OCI-LY1 (cell line): Measurements from ENCODE around the gene CCDC71L.

Experiments
- H2AFZ ChIP-seq: fragments of 200-600 bp; sonication (generic), shearing (Covaris generic); 2 replicates; pipeline ENCODE4 v1.6.0; 2014; ENCODE audit warnings: antibody characterized with exemption, mild to moderate bottlenecking, low read length
- H3F3A ChIP-seq: fragments of 200-600 bp; sonication (generic), shearing (Covaris generic); 2 replicates; pipeline ENCODE4 v1.6.0; 2014; ENCODE audit warnings: mild to moderate bottlenecking, antibody characterized with exemption, low read length, moderate library complexity; ENCODE audit not compliant: insufficient read depth
- H3K27ac ChIP-seq: fragments of 200-600 bp; sonication (generic); 2 replicates; pipeline ENCODE4 v1.5.1; 2014; ENCODE audit warnings: low read length, mixed run types, mild to moderate bottlenecking, low read depth; ENCODE audit not compliant: poor library complexity, severe bottlenecking
- H3K27me3 ChIP-seq: fragments of 200-600 bp; sonication (generic); 2 replicates; pipeline ENCODE4 v1.6.0; 2014; ENCODE audit warnings: antibody characterized with exemption, mild to moderate bottlenecking, low read length, moderate library complexity; ENCODE audit not compliant: insufficient read depth
- H3K36me3 ChIP-seq: fragments of 200-600 bp; sonication (generic); 2 replicates; pipeline ENCODE4 v1.6.1; 2014; ENCODE audit warnings: mild to moderate bottlenecking, antibody characterized with exemption, low read length, moderate library complexity, mixed read lengths; ENCODE audit not compliant: insufficient read depth
- H3K4me1 ChIP-seq: fragments of 200-600 bp; sonication (generic); 2 replicates; pipeline ENCODE4 v1.5.1; 2014; ENCODE audit warnings: mild to moderate bottlenecking, low read length, moderate library complexity; ENCODE audit not compliant: insufficient read depth, severe bottlenecking
- H3K4me2 ChIP-seq: fragments of 200-600 bp; sonication (generic), shearing (Covaris generic); 2 replicates; pipeline ENCODE4 v1.6.1; 2014; ENCODE audit warnings: low read length
- H3K4me3 ChIP-seq: fragments of 200-600 bp; sonication (generic); 2 replicates; pipeline ENCODE4 v1.5.1; 2014; ENCODE audit warnings: low read length, low read depth, mild to moderate bottlenecking, mixed read lengths; ENCODE audit not compliant: poor library complexity, severe bottlenecking
- H3K79me2 ChIP-seq: fragments of 200-600 bp; shearing (Covaris generic); 2 replicates; pipeline ENCODE4 v1.6.1; 2016; ENCODE audit warnings: mixed run types, low read length, mixed read lengths; ENCODE audit not compliant: insufficient read depth
- H3K9ac ChIP-seq: fragments of 200-600 bp; sonication (generic), shearing (Covaris generic); 2 replicates; pipeline ENCODE4 v1.6.1; 2014; ENCODE audit warnings: mild to moderate bottlenecking, low read length, mixed read lengths
- H3K9me2 ChIP-seq: fragments of 200-600 bp; sonication (generic), shearing (Covaris generic); 2 replicates; pipeline ENCODE4 v1.6.1; 2014; ENCODE audit warnings: low read depth, mild to moderate bottlenecking, low read length, mixed read lengths
- H3K9me3 ChIP-seq: fragments of 200-600 bp; shearing (Covaris generic); 2 replicates; pipeline ENCODE4 v1.6.1; 2014; ENCODE audit warnings: low read length, mixed read lengths
- H4K20me1 ChIP-seq: fragments of 200-600 bp; sonication (generic), shearing (Covaris generic); 2 replicates; pipeline ENCODE4 v1.6.0; 2016; ENCODE audit warnings: mild to moderate bottlenecking, low read length; ENCODE audit not compliant: insufficient read depth
- EZH2 ChIP-seq: fragments of 200-600 bp; sonication (generic), shearing (Covaris generic); IDR thresholded peaks from 2 replicates; pipeline ENCODE4 v1.8.0; 2017; ENCODE audit warnings: borderline replicate concordance, mixed run types, mild to moderate bottlenecking, antibody characterized with exemption, low read length, moderate library complexity, mixed read lengths
- TF ChIP-seq, protein P1 (sequence below): fragments of 200-600 bp; sonication (generic), shearing (Covaris generic); IDR thresholded peaks from 2 replicates; pipeline ENCODE4 v1.5.1; 2017; ENCODE audit warnings: mild to moderate bottlenecking, antibody characterized with exemption, low read length, moderate library complexity, mixed read lengths

CCDC71L gene

DNA sequence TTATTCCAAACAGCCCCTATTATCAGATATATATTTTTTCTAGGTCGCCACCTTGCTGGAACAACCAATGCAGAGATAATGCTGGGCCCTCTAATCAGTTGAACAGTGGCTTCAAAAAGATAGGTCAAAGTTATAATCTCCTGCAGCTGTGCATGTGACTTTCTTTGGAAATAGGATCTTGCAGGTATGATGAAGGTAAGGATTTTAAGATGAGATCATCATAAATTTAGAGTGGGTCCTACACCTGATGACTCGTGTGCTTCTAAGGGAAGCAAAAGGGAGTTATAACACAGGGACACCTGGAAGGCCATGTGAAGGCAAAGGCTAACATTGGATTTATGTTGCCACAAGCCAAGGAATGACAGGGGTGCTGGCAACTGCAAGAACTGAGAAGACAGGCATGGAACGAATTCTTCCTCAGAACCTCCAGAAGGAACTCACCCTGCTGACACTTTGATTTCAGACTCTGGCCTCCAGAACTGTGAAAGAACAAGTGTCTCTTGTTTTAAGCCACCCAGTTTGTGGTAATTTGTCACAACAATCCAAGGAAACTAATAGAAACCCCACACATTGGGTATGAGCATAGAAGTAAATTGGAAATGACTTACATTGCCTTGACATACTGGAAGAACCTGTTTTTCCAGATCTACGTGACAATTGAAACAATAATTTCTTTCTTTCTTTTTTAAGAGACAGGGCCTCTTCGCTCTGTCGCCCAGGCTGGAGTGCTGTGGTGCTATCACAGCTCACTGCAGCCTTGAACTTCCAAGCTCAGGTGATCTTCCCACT lies 34.4 kb downstream of the CCDC71L start:
- Histone ChIP-seq H3K4me1 (no peaks in the 10 kb centered on the region), H3K9ac (no peak overlapping the region), H3K27ac (no peak overlapping the region), H3K79me2 (no peaks in the 10 kb centered on the region), H3K36me3 (no peaks in the 10 kb centered on the region), H3K27me3 (no peaks in the 10 kb centered on the region), H3K9me3 (no peaks in the 10 kb centered on the region), H3F3A (no peaks in the 10 kb centered on the region), H2AFZ (no peak overlapping the region), H3K4me2 (no peak overlapping the region), H3K9me2 (no peaks in the 10 kb centered on the region), H3K4me3 (no peak overlapping the region), H4K20me1 (no peaks in the 10 kb centered on the region)
- TF ChIP-seq, protein P1, sequence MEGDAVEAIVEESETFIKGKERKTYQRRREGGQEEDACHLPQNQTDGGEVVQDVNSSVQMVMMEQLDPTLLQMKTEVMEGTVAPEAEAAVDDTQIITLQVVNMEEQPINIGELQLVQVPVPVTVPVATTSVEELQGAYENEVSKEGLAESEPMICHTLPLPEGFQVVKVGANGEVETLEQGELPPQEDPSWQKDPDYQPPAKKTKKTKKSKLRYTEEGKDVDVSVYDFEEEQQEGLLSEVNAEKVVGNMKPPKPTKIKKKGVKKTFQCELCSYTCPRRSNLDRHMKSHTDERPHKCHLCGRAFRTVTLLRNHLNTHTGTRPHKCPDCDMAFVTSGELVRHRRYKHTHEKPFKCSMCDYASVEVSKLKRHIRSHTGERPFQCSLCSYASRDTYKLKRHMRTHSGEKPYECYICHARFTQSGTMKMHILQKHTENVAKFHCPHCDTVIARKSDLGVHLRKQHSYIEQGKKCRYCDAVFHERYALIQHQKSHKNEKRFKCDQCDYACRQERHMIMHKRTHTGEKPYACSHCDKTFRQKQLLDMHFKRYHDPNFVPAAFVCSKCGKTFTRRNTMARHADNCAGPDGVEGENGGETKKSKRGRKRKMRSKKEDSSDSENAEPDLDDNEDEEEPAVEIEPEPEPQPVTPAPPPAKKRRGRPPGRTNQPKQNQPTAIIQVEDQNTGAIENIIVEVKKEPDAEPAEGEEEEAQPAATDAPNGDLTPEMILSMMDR, result no peak
- TF ChIP-seq EZH2, result no peak

DNA sequence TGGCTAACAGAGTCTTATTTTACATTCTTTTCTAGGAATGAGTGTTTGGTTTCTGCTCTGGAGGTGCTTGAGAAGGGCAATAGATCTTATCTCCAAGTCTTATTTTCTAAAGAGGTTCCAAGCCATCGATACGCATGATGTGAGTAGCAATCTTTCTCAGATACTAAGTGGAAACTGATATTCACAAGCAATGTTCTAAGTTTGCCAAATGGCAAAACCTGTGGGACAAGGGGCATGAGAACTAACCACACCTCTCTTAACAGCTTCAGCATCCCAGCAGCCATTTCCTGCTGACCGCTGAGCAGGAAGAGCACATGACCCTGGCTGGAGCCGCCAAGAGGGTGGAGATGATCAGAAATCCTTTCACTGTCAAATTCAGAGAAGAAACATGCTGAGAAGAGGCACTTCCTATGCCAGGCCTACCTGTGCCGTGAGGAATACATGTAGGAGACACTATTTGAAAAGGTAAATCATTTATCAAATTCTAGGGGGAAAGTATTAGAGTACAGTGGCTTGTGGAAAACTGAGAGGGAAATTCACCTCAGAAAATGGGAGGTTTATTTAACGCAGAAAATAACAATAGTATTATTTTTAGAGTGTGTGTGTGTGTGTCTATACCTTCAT lies 35.2 kb downstream of the CCDC71L start:
- Histone ChIP-seq H4K20me1 (no peaks in the 10 kb centered on the region), H3K4me2 (no peak overlapping the region), H3K9me2 (no peaks in the 10 kb centered on the region), H3K79me2 (no peaks in the 10 kb centered on the region), H3K4me3 (no peak overlapping the region), H3K9ac (no peak overlapping the region), H3K27ac (no peak overlapping the region), H3K9me3 (no peaks in the 10 kb centered on the region), H3K4me1 (no peaks in the 10 kb centered on the region), H2AFZ (no peak overlapping the region), H3F3A (no peaks in the 10 kb centered on the region), H3K36me3 (no peaks in the 10 kb centered on the region), H3K27me3 (no peaks in the 10 kb centered on the region)
- TF ChIP-seq EZH2, result no peak
- TF ChIP-seq, protein P1, result no peak

DNA sequence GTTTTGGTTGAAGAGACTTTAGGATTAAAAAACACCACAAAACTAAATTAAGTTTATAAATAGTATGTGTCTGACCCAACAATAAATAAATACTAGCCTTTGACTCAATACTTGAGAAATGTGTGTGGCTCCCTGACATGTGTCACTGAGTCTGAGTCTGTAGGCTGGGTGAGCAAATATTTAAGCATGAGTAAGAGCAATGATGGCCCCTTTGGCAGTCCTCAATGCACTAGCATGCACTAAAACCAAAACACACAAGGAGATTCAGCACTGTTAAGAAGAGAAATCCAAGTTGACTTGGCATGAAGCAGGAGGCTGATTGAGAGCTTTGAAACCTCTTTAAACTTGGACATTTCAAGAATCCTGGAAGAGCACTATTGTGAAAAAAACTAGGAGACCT lies 37.1 kb downstream of the CCDC71L start:
- Histone ChIP-seq H3F3A (no peaks in the 10 kb centered on the region), H3K4me3 (no peak overlapping the region), H3K27ac (no peak overlapping the region), H3K79me2 (no peaks in the 10 kb centered on the region), H3K9me2 (no peaks in the 10 kb centered on the region), H2AFZ (no peak overlapping the region), H3K36me3 (no peaks in the 10 kb centered on the region), H3K27me3 (no peaks in the 10 kb centered on the region), H3K9ac (no peak overlapping the region), H3K4me1 (no peaks in the 10 kb centered on the region), H3K4me2 (no peak overlapping the region), H3K9me3 (no peaks in the 10 kb centered on the region), H4K20me1 (no peaks in the 10 kb centered on the region)
- TF ChIP-seq, protein P1, result no peak
- TF ChIP-seq EZH2, result no peak
